HG03159 (cell line): Measurements from ENCODE around the gene MIB1.

Experiments
- ATAC-seq: cut with Tn5 transposase; IDR thresholded peaks from one replicate; pipeline ENCODE4 v1.9.1; 2021; ENCODE audit warnings: mild to moderate bottlenecking, moderate library complexity; ENCODE audit not compliant: unreplicated experiment

Gene MIB1

DNA sequence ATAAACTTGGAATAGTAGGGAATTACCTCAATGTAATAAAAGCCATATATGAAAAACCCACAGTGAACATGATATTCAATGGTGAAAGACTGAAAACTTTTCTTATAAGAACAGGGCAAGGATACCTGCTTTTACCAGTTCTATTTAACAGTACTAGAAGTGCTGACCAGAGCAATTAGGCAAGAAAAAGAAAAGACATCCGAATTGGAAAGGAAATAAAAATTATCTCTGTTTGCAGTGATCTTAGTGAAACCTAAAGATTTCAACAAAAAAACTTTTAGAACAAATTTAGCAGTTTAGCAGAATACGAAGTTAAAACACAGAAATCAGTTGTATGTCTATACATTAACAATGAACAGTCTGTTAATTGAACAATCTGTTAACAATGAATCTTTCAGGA, 69.1 kb downstream of the MIB1 start:
- ATAC-seq, result no peak

DNA sequence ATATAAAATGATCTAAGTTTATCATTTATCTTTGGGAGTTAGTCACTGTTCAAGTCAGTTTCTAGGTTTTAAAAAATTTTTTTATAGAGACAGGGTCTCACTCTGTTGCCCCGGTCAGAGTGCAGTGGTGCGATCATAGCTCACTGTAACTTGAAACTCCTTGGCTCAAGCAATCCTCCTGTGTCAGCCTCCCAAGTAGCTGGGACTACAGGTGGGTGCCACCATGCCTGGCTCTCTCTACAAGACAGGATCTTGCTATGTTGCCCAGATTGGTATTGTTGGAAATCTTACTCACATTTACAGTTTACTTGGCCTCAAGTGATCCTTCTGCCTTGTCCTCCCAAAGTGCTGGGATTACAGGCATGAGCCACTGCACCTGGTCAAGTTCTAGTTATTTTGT, 74.5 kb downstream of the MIB1 start:
- no peak for ATAC-seq

DNA sequence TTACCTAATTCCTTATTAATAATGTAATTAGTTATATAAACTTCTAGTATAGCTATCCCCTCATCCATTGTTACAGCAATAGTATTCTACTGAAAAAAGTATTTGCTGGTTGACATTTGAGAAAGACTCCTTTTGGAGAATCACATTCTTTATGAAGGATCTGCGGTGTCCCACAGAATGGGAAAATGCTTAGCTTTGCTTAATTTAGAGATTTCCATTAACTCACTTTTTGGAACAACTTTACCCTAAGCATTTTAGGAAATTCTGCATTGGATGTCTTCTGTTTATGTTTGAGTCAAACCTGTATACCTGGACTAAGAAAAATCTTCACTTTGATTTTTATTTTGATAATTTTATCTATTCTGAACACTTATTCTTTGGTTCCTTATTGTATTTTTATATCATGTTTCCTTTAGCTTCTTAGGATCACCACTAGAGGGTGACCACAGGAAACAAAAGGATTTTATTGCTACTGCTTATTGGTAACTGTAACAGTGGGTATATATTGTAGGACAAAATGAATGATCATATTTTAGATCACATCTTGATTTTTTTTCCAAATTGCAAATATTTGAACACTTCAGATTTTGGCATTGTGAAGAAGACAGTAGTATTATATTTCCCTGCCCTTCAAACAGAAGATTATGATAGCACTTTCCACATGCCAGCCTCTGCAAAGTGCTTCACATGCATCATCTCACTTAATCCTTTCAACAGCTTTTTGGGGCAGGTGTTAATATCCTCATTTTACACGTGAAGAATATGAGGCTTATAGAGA, 79.6 kb downstream of the MIB1 start:
- no peak for ATAC-seq

DNA sequence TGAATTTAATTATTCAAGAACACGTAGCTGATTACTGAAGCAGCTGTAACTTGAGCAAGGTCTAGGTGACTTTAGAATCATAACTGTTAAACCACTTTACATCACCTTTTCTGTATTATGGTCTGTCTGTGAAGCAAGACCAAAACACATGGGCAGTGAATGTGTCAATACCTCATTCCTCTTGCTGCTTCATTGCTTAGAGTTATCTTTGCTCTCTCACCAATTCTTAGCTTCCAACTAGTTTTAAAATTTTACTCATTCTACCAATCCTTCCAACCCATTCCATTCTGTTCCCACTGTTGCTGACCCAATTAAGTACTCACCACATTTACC, 80.2 kb downstream of the MIB1 start:
- no peak for ATAC-seq

DNA sequence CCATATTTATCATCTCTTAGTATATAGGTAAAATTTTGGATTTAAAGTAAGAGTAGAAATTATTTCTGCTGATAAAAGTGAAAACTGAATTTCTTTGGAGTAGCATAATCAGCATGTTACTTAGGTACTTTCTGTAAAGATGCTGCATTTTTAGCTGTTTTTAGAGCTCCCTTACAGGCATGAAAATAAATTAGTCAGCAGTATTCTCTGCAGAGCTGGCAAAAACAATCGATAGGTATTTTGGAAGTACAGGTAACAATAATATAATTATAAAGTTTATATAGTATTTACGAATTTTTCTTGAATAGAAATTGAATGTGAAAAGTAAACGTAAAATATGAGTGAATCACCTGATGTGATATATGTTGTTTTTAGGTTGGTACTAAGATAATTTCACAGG, 83.3 kb downstream of the MIB1 start:
- no peak for ATAC-seq

GRCh38 chr18:21826196-21826595, 85.6 kb downstream of the MIB1 start:
- no peak for ATAC-seq

GRCh38 chr18:21826641-21827302, 86.2 kb downstream of the MIB1 start:
- no peak for ATAC-seq

DNA sequence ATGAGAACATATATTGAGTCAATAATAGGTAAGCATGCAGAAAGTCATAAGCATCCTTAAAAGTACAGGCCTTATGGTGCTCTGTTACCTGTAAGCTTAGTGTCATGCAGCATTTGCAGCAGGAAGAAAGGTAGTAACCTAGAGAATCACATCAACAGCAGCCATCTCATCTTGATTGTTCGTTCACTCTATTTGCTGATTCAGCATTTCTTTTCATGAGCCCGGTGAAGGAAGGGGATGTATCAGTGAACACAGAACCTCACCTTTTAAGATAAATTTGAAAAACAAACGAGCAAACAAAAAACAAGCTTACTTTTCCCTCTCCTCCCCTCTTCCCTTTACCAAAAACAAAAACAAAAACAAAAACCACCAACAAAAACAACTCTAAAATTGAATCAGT, 89.9 kb downstream of the MIB1 start:
- ATAC-seq, result no peak

GRCh38 chr18:21831413-21831831, 90.8 kb downstream of the MIB1 start:
- ATAC-seq, result no peak

DNA sequence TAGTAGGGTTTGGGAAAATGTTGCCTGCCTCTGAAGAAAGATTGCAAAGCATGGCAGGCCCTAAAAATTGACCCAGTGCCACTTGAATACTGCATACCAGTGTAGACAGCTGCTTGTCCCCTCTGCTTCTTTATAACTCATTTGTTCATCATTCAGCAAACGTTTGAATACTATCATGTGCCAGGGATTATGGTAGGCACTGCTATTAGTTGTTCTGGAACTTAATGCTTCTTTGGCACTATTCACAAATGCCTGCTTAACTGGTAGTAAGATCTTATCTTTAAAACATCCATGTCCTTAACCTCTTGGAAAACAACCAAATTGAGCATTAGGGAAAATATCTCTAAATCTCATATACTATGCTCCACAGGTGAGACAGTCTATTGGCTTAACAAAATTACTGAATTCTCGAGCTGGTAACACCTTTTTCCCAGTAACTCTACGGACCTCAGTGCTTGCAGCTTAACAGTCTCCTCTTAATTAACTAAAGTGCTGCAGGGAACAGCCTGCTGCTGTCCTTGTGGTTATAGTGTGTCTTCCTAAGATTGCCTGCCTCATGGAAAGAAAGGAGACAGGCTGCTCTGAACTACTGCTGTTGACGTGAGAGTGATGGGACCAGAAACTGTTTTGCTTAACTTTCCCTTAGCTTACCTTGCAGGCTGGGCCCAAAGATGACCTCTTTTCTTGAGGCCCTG, 93.2 kb downstream of the MIB1 start:
- no peak for ATAC-seq

DNA sequence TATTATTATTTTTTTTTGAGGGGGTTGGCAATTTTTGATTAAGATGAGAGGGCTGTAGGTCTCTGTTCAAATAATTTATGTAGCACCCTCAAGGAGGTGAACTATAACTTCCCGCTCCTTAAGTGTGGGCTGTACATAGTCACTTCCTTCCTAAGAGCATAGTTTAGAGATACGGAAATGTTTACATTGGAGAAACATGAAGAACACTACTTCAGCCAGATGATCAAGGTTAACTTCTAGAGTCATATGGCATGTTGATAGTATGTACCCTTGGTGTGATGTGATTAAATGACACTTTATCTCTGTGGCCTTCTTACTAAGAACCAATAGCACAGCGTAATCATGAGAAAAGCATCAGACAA, 93.7 kb downstream of the MIB1 start:
- ATAC-seq, result no peak

GRCh38 chr18:21841570-21841969, 101.0 kb downstream of the MIB1 start:
- no peak for ATAC-seq

DNA sequence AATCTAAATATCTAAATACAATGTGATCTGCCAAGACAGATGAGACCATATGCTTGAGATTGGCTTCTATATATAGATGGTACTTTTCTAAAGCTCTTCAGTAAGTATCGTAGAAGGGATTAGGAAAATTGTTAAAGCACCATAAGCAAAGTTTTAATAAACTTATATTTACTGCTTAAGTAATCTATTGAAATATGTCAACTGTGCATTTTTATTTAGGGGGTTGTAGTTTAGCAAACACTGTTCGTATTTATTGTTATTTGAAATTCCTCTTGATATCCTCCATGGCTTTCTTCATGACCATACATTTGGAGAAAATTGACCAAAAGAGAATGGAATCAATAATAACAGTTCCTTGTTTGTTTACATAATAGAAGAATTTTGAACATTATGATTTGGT, 102.7 kb downstream of the MIB1 start:
- ATAC-seq, result no peak

DNA sequence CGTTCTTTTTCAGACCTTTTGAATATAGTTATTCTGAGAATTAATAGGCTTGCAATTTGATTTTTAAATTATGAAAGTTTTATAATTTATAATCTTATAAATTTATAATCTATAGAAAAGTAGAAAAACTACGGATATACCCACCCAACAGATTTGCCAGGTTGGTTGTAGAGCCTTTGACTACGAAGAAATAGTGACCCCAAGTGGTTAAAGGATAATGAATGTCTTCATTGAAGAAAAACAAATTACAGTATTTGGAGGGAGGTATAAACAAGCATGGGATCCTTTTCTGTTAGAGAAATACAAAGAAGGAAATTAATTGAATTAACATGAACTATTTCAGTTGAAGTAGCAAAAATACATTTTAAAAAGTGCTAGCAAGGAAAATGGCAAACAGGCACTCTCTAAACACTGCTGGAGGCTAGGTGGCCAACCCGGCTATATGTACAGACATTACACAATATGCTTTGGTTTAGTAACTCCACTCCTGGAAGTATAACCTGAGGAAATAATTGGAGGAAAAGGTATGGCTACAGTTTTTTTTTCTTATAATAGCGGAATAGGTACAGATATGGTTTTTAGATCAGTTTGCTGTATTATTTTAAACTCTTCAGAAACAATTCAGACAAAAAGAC, 110.9 kb downstream of the MIB1 start:
- no peak for ATAC-seq

DNA sequence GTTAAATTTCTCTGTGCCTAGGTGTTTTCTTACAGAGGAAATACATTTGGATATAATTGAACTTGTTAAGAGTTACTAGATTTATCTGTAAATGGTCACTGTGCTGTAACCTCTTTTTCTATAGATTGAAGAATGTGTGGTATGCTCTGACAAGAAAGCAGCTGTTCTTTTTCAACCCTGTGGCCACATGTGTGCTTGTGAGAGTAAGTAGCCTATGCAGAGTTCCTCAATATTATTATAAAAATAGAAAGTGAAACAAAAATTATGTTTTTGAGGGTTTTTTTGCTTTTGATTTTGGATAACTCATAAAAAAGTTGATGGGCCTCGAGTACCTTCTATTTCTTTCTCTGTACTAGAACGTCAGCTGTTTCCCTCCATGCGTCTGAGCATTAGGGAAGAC, 112.4 kb downstream of the MIB1 start:
- ATAC-seq, result peak; percentile 92

GRCh38 chr18:21853775-21854552, 113.4 kb downstream of the MIB1 start:
- ATAC-seq, result no peak

DNA sequence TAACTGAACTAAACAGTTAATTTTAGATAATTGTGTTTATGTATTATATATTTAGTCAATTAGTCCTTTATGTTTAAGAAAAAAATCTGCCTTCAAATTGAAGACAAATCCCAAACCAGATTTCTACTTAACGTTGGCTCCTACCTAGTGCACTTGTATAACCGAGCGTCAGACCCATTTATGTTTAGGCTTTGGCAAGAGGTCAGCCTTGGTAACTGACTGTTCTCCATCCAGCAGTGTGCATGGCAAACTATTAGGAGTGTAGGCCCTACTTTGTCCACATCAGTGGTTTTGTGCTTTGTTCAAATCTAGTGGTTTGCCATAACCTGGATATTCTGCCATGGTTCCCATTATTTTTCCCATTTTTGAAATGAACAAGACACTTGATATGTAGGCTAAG, 114.8 kb downstream of the MIB1 start:
- ATAC-seq, result no peak

DNA sequence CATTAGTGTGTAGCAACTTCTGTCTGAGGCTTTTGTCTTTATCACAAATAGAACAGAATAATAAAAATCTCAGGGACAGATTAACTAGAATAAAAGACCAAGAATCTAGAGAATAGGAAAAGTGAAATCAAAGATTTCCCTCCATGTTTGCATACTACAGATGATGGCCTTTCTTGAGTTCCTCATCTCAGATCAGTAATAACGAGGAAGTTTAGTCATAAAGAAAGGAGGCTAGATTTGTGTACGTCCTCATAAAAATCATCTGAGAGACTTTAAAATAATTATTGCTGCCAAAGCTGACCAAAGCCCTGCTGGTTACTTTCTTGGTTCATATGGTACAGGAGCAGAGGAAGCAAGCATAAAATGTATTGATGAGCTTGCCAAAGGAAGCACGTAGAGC, 117.3 kb downstream of the MIB1 start:
- ATAC-seq, result peak; percentile 46

GRCh38 chr18:21858544-21858943, 118.0 kb downstream of the MIB1 start:
- no peak for ATAC-seq

DNA sequence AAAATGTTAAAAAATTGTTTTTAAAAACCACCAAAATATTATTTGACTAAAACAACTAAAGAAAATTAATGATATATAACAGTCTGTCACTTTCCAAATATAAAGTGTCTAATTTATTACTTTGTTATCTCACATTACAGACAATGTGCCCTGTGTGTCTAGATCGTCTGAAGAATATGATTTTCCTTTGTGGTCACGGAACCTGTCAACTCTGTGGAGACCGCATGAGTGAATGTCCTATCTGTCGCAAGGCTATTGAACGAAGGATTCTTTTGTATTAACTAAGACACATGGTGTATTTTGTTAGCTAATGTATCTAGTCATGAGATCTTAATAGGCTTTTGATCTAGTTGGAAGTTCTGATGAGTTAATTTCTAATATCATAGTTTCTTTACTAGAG, 123.8 kb downstream of the MIB1 start:
- ATAC-seq, result no peak

GRCh38 chr18:21865043-21865442, 124.5 kb downstream of the MIB1 start:
- no peak for ATAC-seq
